Spleen (tissue), 11 donors: ENCODE measurements around the gene SLC25A51. TPM values are rescaled to one million over a fixed set of nuclear protein-coding genes. Genes with fewer than 3 reads are reported as not detected.

Source experiments
- polyA plus RNA-seq, 3 donors: library from polyadenylated mRNA; stranded (reverse); fragments of 200-250 nt; gene quantifications; one replicate each; pipeline ENCODE4 v1.2.1, GENCODE V29; 2013
- small RNA-seq, 4 donors: library from RNA; depleted of rRNA; stranded (forward); fragments of <200 nt; gene quantifications; one replicate each; pipeline ENCODE3, GENCODE V24; 2016
- total RNA-seq, 7 donors: library from RNA; depleted of rRNA in 3 of 7; stranded (reverse); fragments of >200 nt in 3 of 7; fragmentation: NEBNext Ultra II Directional in 4 of 7; extraction: Animal tissue kit (Norgen Biotek cat#: 25700) in 4 of 7; gene quantifications; one replicate each; pipeline versions ENCODE4 v1.1.0 to v1.2.1, GENCODE V29; 2016 to 2021
- donor health status: healthy with polysubstance abuse.
- donor health status: DM: no; HTN: no; CAD: no; lungs with moderate emphysema.
- donor health status: DM: no; HTN: no; CAD: no.
- donor health status: Bipolar disorder and iron deficiency.
- donor health status: healthy.
- donor health status: DM: no; HTN: no; CAD: no.
- donor health status: DM: yes; HTN: yes; CAD: no.

SLC25A51 gene
- total and polyA plus RNA-seq, 10 donors, result 3.7 to 36.9 (median 25.4) TPM

Small RNAs within 50 kb of the gene (small RNA-seq; reads per million reads assigned to genes)
- 0 reads per million in 4 donors for gene RNU7-124P

Other genes starting within 250 kb of the SLC25A51 start
- 10 to 100 TPM in 5 of 7 donors, 1 to 10 TPM in 2; 6.0 to 17.7 (median 13.4) TPM for gene TRMT10B, start 150.3 kb downstream of the SLC25A51 start, total RNA-seq
- gene TRMT10B, start 150.3 kb downstream of the SLC25A51 start, polyA plus RNA-seq, result 1 to 10 TPM; 5.8 to 6.4 (median 6.0) TPM
- 10 to 100 TPM; 40.2 to 55.3 (median 44.2) TPM for gene EXOSC3, start 119.1 kb downstream of the SLC25A51 start, total RNA-seq
- gene EXOSC3, start 119.1 kb downstream of the SLC25A51 start, polyA plus RNA-seq, result 10 to 100 TPM; 16.2 to 38.8 (median 35.3) TPM
- gene DCAF10, start 103.3 kb downstream of the SLC25A51 start, total RNA-seq, result 10 to 100 TPM; 18.4 to 34.2 (median 24.6) TPM
- gene DCAF10, start 103.3 kb downstream of the SLC25A51 start, polyA plus RNA-seq, result 1 to 10 TPM; 3.7 to 5.0 (median 4.2) TPM
- 10 to 100 TPM in 3 of 7 donors, 1 to 10 TPM in 4; 5.3 to 20.5 (median 8.5) TPM for gene SHB, start 165.1 kb upstream of the SLC25A51 start, total RNA-seq
- 1 to 10 TPM; 1.2 to 4.4 (median 1.7) TPM for gene SHB, start 165.1 kb upstream of the SLC25A51 start, polyA plus RNA-seq